ENCODE measurements around the gene GBF1.

GBF1 gene

DNA sequence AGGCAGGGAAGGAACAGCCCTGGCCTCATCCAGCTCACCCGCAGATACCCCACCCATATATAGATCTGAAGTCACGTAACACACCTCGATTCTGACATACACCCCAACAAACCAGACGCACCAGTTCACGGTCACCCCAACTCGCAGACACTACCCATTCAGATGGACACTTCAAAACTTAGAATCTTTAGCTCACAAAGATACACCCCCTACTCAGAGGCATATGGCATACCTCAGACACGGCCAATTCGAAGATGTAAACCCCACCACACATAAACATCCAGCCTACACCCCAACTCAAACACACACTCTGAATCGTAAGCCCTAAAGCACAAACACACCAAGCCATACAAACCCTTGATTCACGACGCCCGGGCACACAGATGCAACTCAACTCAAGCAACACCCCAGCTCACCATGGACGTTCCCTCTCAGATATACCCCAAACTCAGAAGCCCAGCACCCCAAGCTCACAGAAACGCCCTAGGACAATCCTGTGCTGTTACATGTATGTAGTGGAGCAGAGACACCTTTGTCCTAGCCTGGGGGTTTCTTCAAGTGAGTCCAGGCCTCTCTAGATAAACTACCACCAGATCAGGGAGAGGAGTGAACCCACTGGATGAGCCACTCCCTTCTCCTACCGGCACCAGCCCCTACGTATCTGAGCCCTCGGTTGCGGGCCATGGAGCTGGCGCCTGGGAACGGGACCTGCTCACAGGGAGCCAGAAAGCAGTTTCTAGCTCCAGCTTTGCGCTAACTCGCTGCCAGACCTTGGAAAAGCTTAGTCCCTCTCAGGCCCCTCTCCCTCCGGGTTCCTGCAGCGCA lies 164.5 kb downstream of the GBF1 start:
- DNase-seq (ENCODE audit: low read depth): no peak

DNA sequence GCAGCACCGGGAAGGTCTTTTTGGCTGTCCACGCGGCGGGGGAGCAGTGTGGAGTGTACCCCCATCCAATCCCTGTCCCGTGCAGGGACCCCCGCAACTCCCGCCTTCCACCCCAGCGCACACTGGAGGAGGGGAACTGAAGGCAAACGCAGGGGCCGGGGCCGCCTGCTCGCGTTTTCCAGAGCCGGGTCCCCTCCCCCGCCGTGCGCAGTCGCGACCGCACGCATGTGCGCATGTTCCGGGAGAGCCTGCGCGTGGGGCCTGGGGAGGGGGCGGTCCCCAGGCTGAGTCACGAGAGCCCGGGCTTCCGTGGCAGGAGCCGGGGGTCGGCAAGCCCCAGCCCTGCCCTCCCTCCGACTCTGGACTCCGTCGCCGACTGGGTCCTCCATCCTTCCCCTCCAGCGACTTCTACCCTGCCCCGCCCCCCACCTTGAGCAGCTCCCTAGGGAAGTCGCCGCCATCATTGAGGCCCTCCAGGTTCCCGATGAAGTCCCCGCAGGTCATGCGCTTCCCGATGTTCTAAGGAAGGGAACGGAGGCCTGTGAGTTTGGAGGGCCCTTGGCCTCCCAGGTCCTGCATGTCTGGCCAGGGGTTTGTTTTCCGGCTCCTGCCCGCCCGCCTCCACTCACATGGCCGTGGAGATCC lies 165.2 kb downstream of the GBF1 start:
- DNase-seq (ENCODE audit: low read depth): peak; percentile 42

DNA sequence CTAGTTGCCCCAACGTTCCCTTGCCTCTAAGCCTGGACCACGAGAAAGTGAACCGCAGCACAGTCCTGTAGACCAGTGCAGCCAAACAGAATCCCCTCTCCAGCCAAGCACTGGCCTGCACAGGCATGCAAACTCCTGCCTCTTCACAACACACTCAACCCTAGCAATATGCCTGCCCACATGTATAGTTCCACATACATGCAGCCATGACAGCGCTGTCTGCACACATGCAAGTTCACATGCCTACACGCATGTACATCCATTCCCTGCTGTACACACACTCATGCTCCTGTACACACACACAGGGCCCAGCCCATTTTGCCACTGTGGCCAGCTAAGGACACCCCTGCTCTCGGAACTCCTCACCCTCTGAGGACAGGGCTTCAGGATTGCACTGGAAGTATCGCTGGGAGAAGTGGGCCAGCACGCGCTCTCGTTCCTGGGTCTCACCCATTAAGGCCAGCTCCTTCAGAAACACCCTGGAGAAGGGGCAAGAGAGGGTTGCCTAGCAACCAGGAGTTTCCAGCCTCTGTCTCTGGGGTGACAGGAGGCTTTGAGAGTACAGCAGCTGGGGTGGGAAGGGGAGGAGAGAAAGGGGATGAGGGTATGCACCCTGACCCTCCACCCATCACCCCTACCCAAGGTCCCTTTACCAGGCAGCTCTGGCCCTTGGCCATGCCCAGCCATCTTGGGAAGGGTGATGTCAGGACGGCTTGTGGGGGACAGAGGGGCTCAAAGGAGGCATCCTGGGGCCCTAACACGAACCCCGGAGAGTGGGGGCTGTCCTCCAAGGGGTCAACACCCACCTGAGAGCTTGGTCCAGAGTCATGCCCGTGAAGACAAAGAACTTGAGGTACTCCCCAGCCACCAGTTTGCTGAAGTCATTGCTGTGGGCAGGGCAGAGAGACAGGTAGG lies 166.3 kb downstream of the GBF1 start:
- no peak for DNase-seq (ENCODE audit: low read depth)

DNA sequence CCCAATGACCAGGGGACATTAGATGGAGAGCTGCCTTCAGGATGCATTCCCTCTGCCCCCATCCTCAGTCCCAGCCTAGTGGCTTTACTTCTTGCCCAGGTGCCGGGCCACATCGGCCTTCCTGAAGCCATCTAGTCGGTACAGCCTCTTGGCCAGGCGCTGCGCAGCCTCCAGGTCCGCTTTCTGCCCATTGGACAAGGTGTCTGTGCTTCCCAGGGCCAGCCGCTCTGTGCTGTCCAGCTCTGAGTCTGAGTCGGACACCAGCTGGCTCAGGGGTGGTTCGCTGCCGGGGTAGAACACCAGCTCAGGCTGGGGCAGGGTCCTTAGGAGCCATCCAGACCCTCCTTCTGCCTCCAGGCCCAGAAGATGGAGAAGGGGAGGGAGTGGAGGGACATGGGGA lies 167.0 kb downstream of the GBF1 start:
- DNase-seq (ENCODE audit: low read depth): no peak

DNA sequence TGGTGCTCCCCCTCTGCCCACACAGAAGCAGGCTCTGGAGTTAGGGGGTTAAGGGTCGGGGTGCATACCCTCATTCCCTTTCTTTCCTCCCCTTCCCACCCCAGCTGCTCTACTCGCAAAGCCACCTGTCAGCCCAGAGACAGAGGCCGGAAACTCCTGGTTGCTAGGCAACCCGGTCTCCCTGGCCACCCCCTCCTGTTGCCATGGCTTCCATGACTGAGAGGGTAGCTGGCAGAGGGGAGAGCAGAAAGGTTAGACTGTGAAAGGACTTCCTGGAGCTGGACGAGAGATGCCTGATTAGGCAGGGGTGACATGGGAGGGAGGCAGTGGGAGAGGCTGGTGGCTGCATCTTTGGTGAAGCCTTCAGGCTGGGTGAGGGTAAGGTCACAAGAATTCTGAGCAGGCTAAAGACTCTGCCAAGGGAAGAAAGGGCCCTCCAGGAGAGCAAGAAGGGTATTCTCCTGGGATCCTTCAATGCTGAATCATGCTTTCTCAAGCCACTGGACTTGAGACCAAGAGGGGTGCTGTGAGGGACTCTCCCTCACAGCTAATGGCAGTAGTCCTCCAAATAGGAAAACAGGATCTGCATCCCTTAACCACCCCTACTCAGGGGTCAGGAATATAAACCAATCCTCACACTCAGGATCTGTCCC lies 167.8 kb downstream of the GBF1 start:
- no peak for DNase-seq (ENCODE audit: low read depth)

DNA sequence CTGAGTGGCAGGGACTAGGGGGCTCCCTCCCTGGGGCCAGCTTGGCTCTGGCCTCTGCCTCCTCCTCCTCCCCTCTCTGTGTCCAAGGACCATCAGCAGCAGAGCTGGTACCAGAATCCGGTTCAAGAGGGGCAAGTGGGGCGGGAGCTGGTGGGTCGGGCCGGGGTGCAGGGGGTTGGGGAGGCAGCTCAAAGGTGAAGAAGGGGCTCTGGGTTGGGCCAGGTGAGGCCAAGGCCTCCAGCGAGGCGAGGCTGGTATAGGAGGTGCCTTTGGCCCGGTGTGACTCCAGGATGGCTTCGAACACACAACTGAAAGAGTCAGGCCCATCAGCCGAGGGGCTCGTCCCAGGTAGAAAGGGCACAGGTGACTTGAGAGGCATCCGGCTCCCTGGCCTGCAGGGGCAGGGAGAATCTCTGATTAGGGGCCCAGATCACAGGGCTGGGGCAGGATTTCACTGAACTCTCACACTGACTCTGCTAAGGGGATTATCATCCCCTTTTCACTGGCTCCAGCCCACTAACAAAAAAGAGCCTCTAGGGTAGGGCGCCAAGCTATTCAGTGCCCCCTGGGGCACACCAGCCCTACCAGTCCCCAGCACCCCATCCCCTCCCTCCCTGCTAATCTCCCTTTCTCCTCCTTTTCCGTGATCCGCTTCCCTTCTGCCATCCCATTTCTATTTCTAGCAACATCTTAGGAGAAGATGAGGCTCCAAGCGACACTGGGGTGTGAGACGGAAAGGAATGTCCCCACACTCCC lies 168.7 kb downstream of the GBF1 start:
- no peak for DNase-seq (ENCODE audit: low read depth)

DNA sequence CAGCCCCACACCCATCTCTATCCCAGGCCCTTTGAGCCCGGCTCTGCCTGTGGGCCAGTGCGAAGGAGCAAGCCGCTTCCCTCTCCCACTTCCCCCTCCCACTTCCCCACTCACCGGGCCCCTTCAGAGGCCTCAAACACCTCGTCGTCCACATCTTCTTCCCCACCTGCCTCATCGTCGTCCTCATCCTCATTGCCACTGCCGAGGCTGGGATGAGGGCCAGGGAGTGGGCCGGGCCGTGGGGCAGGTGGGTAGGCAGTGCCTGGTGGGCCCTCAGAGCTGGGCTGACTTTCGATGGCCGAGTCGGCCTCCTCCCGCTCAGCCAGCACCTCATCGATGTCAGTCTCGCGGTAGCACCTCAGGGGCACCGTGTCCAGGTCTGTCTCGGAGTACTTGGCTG lies 169.4 kb downstream of the GBF1 start:
- DNase-seq (ENCODE audit: low read depth): no peak

DNA sequence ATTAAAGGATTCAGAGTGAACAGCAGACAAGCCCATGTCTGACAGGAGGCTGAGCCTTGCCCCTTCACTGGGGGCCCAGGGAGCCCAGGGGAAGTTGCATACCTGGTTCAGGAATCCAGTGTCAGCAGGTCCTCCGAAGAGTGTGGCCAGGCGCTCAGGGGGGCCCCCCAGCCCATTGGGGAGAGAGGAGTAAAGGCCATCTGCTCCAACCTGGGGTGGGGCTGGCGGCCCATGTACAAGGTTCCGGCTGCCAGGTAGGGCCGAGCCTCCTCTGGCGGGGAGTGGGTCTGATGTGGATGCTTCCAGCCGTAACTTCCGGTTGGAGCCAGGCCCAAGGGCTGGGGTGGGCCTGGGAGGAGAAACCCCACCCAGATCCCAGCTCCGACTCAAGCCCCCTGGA lies 171.0 kb downstream of the GBF1 start:
- no peak for DNase-seq (ENCODE audit: low read depth)

DNA sequence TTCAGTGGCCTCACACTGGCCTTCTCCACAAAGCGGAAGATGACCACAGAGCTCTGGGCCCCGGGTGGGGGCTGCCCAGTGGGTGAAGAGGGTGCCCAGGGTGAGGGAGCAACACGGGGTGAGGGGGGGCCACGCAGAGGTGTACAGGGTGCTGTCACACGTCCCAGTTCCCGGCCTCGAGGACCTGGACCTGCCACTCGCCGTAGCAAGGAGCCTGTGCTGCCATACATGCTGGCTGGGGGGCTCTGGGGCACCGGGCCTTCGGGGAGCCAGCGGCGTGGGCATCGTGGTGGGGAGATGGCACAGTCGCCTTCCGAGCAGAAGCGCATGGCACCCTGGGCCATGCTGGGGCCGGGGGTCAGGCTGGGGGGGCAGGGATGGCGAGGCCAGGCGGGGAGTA lies 171.4 kb downstream of the GBF1 start:
- DNase-seq (ENCODE audit: low read depth): no peak

DNA sequence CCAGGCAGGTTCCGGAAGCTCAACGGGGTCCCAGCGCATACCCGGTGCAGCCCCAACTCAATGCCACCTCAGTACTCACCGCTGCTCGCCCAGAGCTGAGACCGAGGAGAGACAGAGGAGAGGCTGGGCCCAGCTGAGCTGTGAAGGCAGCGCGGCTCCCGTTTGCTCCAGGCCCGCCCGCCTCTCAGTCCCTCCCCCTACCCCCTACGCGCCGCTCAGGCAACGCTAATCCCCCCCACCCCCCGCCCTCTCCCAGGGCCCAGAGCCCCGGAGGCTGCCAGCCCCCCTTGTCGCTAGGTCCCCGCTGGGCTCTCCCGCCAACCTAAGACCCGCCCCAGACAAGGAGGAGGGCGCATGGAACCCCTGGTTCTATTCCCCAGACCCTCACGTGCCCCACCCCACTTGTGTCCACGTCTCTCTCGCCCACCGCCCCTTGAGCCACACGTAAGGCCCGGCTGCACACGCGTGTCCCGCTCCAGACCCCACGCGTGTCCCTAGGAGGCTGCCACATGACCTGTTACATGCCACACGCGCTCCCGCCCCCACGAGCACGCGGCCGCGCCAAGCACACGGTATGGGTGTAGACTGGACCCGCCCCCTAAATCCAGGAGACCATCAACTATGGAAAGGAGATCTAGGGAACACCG lies 173.4 kb downstream of the GBF1 start, which contains the start of gene PSD:
PSD (minus strand) TSS at position 164 of the 647 bp plus-strand sequence. CDS start 1,747 bp downstream, outside the sequence.
- no peak for DNase-seq (ENCODE audit: low read depth)

DNA sequence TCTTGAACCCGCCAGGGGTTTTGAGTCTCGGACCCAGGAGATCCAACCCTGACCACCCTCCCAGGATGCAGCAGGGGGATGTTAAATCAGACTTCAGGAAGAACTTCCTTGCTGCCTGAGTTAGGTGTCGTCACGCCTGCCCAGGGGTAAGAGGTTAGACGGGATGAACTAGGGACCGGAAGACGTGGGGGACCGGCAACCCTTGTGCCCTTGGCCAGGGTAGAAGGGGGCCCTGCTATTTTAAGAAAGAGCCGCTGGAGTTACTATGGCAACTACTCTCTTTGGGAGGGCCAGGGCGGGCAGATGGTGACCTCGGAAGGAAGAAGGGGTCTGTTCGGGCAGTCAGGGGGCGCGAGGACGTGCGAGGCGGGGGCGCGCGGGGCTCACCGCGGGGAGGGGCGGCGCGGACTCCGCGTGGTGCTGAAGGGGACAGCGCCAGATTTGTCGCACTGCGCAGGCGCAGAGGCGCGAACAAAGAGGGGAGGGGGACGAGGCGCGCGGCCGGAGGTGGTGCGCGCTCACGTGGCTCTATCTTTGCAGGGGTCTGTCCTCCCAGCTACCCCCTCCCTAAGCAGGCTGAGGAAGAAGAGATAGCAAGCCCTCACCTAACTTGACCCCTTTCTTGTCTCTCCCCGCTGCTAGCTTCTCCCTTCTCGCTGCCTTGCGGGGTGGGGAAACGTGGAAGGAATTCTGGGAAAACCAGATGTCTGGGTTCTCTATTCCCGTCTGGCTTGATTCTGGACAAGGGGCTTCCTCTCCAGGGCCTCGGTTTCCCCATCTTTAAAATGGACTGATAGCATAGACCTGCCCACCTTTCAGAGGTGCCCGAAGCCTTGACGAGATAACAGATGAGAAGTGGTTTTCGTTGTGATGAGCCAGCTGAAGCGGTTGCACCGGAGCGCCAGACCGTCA lies 174.2 kb downstream of the GBF1 start:
- peak; percentile 68 for DNase-seq (ENCODE audit: low read depth)

DNA sequence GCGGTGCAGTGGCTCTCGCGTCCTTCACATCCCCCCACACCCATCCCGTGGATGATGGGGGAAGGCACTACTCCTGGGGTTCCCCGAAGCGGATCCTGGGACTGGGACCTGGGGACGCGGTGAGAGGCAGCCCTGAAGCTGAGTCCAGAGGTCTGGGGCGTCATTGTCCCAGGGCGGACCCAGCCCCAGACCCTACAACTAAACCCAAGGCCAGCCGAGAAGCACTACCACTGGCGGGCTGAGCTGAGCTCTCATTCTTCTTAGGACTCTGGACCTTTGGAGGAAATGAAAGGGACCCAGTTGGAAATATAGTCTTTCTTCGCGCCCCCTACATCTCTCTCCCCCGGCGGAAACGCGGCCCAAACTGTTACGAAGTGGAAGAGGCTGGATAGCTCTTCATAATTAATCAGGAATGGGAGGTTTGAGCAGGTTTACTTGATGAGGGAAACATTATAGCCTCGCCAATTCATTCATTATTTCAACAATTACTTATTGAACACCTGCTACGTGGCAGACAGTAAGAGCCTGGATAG lies 174.9 kb downstream of the GBF1 start:
- DNase-seq (ENCODE audit: low read depth): no peak

DNA sequence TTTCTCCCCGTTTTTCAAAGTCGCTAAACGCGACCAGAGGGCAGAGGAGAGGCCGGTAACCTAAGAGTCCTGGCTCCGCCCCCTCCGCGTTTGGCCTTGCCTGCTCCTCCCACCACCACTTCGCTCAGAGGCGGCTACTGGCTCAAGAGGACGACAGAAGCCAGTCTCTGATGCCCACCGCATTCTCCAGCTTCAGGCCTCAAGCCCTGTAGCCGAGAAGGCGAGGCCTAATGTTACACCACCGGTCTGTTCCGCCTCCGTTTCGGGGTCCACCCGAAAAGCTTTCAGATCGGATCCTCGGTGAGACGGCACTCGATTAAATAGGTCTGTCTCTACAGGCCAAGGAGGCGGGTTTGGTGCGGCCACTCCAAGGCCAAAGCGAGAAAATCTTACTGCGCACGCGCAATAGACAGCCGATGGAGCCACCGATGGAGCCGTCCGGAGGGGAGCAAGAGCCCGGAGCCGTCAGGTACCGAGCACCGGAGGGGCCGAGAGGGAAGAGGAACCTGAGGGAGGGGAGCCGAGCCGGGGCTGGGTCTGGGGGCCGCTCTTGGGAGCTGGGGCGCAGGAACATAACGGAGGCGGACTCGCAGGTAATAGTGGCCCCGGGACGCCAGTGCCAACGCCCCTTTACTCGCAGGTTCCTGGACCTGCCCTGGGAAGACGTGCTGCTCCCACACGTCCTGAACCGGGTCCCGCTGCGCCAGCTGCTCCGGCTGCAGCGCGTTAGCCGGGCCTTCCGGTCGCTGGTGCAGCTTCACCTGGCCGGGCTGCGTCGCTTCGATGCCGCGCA lies 175.6 kb downstream of the GBF1 start, which contains the start of gene FBXL15:
FBXL15 (plus strand) TSS at position 123 of the 793 bp plus-strand sequence; CDS start at position 417, 294 bp downstream.
- DNase-seq (ENCODE audit: low read depth): peak; percentile 95

DNA sequence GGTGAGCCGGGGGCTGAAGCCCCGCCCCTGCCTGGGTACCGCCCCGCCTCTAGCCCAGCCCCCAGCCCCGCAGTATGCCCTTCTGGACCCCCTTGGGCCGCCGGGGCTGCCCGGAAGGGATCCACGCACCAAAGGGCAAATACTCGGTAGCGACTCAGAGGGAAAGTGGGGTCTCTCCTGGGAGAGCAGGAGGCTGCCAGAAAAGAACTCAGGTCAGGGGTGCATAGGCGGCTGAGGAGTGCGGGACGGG lies 176.1 kb downstream of the GBF1 start:
- DNase-seq (ENCODE audit: low read depth): no peak

DNA sequence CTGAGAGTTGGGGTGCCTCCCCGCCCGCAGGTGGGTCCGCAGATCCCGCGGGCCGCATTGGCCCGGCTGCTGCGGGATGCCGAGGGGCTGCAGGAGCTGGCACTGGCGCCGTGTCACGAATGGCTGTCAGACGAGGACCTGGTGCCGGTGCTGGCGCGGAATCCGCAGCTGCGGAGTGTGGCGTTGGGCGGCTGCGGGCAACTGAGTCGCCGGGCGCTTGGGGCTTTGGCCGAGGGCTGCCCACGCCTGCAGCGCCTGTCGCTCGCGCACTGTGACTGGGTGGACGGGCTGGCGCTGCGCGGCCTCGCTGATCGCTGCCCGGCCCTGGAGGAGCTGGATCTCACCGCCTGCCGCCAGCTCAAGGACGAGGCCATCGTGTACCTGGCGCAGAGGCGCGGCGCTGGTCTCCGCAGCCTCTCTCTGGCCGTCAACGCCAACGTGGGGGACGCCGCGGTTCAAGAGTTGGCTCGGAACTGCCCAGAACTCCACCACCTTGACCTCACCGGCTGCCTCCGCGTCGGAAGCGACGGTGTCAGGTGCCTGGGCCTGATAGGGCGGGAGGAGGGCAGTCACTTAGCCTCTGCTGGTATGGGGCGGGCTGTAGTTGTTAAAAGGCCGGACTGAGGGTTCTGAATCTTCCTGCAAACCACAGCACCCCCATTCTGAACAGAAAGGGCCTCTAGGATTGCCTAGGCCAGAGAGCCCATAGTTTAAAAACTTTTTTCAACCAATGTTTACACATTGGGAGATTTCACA lies 176.6 kb downstream of the GBF1 start:
- no peak for DNase-seq (ENCODE audit: low read depth)

DNA sequence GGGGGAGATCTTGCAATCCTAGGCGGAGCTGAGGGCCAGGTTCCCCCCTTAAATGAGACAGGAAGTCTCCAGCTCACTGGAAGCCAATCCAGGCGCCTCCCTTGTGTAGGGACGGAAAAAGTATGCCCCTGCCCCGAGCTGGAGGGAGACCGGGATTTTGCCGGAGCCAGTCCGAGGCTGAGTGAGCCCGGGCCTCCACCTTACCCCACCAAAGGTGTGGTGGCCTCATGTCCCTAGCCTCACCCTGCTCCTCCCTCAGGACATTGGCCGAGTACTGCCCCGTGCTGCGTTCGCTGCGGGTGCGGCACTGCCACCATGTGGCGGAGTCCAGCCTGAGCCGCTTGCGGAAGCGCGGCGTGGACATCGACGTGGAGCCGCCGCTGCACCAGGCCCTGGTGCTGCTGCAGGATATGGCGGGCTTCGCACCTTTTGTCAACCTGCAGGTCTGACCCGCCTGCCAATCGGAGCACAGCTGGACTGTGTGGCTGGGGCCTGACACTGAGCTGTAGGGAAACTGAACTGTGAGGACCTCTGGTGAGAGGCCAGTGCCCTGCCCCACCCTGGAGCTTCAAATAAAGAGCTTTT lies 177.3 kb downstream of the GBF1 start:
- no peak for DNase-seq (ENCODE audit: low read depth)

DNA sequence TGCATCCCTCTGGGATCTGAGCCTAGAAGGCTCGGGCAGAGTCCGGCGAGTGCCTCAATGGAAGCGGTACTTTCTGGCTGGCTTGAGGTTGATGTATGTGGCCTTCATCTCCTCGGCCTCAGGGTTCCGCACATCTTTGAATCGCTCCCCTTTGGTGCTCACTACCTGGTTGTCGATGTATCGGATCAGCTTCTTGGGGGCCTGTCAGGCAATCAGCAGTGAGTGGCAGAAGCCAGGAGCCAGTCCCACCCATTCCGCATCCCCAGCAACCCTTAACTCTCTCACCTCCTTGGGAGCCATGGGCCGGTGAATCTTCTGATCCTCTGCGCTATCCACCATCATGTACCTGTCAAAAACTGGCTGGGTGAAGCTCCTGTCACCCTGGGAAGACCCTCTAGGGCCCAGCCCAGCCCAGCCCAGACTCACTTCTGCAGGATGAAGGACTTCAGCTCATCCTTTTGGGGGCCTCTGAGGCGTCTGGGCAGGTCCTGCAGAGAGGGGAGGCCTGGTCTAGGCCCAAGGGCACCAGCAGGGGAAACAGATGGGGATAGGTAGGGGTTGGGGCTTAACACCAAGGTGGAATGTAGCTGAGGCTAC lies 178.1 kb downstream of the GBF1 start:
- DNase-seq (ENCODE audit: low read depth): no peak
